GM18519 (cell line): ENCODE measurements around the gene HNRNPUL2.

Experiments
- ATAC-seq: cut with Tn5 transposase; IDR thresholded peaks from one replicate; pipeline ENCODE4 v1.9.1; 2021; ENCODE audit warnings: mild to moderate bottlenecking, moderate library complexity; ENCODE audit not compliant: unreplicated experiment, low FRiP score

The HNRNPUL2 gene

DNA sequence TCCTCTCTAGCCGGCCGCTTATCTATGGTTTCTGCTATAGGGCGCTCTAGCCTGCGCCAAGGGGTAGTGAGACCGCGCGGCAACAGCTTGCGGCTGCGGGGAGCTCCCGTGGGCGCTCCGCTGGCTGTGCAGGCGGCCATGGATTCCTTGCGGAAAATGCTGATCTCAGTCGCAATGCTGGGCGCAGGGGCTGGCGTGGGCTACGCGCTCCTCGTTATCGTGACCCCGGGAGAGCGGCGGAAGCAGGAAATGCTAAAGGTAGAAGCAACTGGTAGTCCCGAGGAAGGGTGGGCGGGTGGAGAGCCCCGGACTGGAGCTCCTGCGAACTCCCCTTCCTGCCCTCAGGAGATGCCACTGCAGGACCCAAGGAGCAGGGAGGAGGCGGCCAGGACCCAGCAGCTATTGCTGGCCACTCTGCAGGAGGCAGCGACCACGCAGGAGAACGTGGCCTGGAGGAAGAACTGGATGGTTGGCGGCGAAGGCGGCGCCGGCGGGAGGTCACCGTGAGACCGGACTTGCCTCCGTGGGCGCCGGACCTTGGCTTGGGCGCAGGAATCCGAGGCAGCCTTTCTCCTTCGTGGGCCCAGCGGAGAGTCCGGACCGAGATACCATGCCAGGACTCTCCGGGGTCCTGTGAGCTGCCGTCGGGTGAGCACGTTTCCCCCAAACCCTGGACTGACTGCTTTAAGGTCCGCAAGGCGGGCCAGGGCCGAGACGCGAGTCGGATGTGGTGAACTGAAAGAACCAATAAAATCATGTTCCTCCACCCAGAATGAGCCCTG is 55.5 kb downstream of the HNRNPUL2 start, which contains the start of the genes LBHD1 and UQCC3:
TSS of gene LBHD1 (minus strand) at position 660 of the 782 bp plus-strand sequence. CDS start 2,236 bp downstream, outside the sequence.
TSS of gene UQCC3 (plus strand) at position 66 of the 782 bp plus-strand sequence. CDS start at position 139, 73 bp downstream.
- ATAC-seq: no peak

DNA sequence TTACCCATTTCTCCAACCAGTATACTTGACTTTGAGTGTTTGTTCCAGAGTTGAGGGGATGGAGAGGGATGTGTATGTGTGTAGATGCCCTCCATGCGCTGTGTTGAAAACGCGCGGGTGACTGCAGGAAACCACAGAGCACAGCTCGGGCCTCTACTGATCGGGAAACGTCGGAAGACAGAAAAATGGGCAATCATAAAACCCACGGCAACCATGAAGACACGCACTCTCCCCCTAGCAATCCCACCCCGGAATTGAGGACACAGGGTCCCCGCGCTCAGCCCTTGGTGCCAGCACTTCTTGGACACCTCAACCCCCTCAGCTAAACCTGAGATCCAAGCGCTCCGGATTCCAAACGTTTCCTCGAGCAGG is 56.0 kb downstream of the HNRNPUL2 start:
- no peak for ATAC-seq

DNA sequence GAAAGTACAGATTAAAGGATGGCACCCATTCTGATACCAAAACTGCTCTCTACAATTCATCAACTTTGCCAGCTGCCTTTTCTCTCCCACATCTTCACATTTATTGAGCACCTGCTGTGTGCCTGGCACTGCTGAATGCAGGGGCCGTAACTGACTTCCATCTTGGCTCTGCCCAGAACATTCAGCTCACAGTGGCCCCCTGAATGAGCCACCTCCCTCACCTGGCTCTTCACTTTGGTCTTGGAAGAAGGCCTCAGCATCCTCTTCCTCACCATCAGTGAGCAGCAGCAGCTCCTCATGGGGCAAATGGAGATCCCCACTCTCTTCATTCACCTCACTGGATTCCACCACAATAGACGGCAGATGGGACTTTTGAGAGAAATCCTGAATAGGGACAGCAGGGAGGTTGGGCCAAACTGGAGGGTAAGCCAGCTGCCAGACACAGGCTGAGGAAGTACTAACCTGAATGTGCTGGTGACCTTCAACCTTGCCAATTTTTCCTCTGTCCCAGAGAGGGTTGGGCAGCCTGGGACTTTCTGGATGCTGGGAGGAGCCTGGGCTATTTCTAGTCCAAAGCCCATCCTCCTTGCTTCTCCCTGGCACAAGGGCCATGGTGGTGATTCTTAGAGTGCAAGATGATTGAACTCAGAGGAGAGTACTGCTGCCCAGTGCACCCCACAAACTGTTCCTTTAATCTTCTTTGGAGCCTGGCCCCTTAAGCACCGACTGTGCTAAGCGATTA is 57.7 kb downstream of the HNRNPUL2 start:
- no peak for ATAC-seq

DNA sequence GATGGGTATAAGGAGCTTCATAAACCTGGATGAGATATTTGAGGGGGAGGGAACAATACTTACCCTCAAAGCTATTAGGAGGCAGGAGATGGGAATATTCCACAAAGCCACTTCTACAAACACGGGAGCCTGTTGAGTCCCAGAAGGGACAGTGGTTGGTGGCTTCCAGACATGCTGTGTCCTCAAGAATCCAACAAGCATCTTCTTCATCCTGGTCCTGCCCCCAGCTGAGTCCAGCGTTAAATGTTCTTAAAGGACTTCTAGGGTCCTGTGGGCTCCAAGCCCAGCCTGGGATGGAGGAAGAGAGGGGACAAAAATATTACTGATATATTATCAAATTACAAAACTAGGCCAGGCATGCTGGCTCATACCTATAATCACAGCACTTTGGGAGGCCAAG is 59.8 kb downstream of the HNRNPUL2 start:
- no peak for ATAC-seq

DNA sequence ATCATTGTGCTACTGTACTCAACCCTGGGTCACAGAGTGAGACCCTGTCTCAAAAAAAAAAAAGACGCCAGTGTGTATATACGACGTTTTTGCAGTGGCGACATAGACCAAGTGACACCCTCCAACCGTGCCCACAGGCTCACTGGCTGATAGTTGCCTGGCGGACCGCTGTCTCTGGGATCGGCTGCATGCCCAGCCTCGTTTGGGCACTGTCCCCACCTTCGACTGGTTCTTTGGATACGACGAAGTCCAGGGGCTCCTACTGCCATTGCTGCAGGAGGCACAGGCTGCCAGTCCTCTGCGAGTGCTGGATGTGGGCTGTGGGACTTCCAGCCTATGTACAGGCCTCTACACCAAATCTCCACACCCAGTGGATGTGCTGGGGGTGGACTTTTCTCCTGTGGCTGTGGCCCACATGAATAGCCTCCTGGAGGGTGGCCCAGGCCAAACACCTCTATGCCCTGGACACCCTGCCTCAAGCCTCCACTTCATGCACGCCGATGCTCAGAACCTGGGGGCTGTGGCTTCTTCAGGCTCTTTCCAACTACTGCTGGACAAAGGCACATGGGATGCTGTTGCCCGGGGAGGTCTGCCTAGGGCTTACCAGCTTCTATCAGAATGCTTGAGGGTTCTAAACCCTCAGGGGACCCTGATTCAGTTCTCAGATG is 60.9 kb downstream of the HNRNPUL2 start:
- no peak for ATAC-seq

DNA sequence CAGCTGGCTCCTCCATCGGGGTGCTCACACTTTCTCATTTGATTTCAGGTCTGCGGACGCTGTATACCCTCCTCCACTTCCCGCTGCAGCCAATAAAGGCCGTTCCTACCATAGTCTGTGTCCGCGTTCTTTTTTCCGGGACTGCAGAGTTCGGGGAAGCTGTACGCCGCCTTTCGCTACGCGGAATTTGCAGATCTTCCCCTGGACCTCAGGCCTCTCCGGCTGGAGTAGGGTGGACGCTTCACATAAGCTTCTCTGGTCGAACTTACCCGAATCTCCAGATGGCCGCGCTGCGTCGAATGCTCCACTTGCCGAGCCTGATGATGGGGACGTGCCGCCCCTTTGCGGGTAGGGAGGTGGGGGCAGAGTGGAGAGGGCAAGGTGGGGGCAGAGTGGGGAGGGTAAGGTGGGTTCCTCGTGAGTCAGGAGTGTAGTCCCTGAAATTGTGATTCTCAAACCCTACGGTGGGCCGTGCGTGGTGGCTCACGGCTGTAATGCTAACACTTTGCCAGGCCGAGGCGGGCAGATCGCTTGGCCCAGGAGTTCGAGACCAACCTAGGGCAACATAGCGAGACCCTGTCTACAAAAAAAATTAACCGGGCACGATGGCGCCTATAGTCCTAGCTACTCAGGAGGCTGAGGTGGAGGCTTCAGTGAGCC is 61.5 kb downstream of the HNRNPUL2 start:
- ATAC-seq: no peak

DNA sequence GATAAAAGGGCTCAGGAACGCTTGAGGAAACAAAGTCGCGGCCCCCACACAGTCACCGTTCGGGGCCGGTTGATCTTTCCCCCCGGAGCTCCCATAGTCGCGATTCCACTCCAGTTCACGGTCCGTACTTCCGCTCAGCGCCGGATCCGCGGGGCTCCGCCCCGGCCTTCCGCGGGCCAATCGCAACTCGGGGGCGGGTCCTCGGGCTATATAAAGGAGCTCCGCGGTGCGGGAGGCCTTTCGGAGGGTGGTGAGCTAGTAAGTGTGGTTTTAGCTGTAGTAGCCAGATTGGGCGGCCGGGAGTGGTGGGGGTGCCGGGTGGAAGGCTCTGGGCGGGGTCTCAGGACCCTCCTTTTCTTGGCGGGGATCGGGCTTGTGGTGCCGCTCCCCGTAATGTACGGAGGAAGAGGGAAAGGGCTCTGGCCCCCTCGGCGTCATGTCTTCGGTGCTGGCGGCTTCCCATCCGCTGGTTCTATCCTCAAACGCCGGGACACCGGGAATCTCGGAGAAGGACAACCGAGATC is 62.1 kb downstream of the HNRNPUL2 start, which contains the start of the genes C11orf98 and CSKMT:
TSS of gene C11orf98 (minus strand) at position 136 of the 524 bp plus-strand sequence. CDS start at position 95, 41 bp downstream.
TSS of gene CSKMT (plus strand) at position 238 of the 524 bp plus-strand sequence. CDS start 568 bp downstream, outside the sequence.
- peak; percentile 50 for ATAC-seq

DNA sequence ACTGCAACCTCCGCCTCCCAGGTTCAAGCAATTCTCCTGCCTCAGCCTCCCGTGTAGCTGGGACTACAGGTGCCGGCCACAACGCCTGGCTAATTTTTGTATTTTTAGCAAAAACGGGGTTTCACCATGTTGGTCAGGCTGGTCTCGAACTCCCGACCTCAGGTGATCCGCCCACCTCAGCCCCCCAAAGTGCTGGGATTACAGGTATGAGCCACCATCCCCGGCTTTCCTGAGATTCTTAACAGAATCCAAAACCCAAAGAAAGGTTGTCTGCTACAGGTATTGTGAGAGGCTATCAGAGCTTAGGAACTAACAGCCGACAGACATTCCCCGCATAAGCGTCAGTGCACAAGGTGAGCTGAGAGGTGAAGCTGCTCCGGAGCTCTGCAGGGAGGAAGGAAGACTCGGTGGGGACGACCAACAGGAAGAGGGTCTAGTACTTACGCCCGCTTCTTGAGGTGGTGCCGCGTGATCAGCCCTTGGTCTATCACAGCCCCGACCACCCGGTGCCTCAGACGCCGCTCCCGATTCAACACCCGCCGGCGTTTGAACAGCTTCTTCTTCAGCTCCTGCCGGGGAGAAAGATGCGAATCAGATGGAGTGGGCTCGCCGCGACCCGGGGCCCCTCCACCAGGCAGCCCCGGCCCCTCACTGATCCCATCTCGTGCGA is 62.7 kb downstream of the HNRNPUL2 start:
- ATAC-seq: peak; percentile 21
